SK-N-MC (cell line): ENCODE data around the gene MRTFA.

Source experiments
- EZH2 ChIP-seq: fragments of 200-600 bp; sonication (generic); IDR thresholded peaks from one replicate; pipeline ENCODE4 v1.6.1; 2017; ENCODE audit warnings: antibody characterized with exemption
- FOXP2 ChIP-seq: optimal IDR thresholded peaks from 2 replicates; pipeline ENCODE3; 2011; ENCODE audit warnings: mild to moderate bottlenecking, moderate library complexity; ENCODE audit not compliant: insufficient read depth; ENCODE audit errors: extremely low read length, control extremely low read depth
- POLR2AphosphoS5 ChIP-seq: IDR thresholded peaks from 2 replicates; pipeline ENCODE4 v1.6.1; 2012; ENCODE audit warnings: mild to moderate bottlenecking, low read depth, low read length, borderline replicate concordance

- TF ChIP-seq EZH2 (no peak), POLR2AphosphoS5 (no peak), FOXP2 (no peak)
Observed at GRCh38 chr22:40504285-40505249, 132.0 kb downstream of the MRTFA start.
